Endodermal cell (in vitro differentiated cells): ENCODE data around the gene NCOA5. TPM values are rescaled to one million over a fixed set of nuclear protein-coding genes. Genes with fewer than 3 reads are reported as not detected.

ENCODE experiments used
- DNase-seq: peaks from one replicate; pipeline ENCODE4 v3.0.0-alpha.2; 2017
- H3K27ac ChIP-seq: 2 replicates; pipeline ENCODE4 v1.5.1; 2013; ENCODE audit warnings: mild to moderate bottlenecking, low read depth, low read length, moderate library complexity
- H3K27me3 ChIP-seq: 2 replicates; pipeline ENCODE4 v1.6.1; 2013; ENCODE audit warnings: mild to moderate bottlenecking, low read length, moderate library complexity; ENCODE audit not compliant: insufficient read depth, control insufficient read depth, poor library complexity, severe bottlenecking
- H3K36me3 ChIP-seq: 2 replicates; pipeline ENCODE4 v1.7.0; 2013; ENCODE audit warnings: mild to moderate bottlenecking, low read length, moderate library complexity; ENCODE audit not compliant: control insufficient read depth, insufficient read depth
- H3K4me1 ChIP-seq: one replicate; pipeline ENCODE4 v1.7.0; 2013; ENCODE audit warnings: low read length; ENCODE audit not compliant: control insufficient read depth, insufficient read depth
- H3K4me3 ChIP-seq: 2 replicates; pipeline ENCODE4 v1.5.1; 2013; ENCODE audit warnings: mild to moderate bottlenecking, low read length, moderate library complexity
- H3K9ac ChIP-seq: 2 replicates; pipeline ENCODE4 v1.6.1; 2013; ENCODE audit warnings: mild to moderate bottlenecking, low read length, moderate library complexity; ENCODE audit not compliant: poor library complexity, severe bottlenecking; ENCODE audit errors: extremely low read depth
- H3K9me3 ChIP-seq: 2 replicates; pipeline ENCODE4 v1.6.1; 2013; ENCODE audit warnings: mild to moderate bottlenecking, low read length, moderate library complexity; ENCODE audit not compliant: control insufficient read depth
- H3K27ac Mint-ChIP-seq: 2 replicates; pipeline ENCODE4 v1.8.0; 2020; ENCODE audit warnings: mixed read lengths
- H3K27me3 Mint-ChIP-seq: 2 replicates; pipeline ENCODE4 v1.8.0; 2021; ENCODE audit warnings: mild to moderate bottlenecking, mixed read lengths; ENCODE audit not compliant: insufficient read depth
- H3K36me3 Mint-ChIP-seq: 2 replicates; pipeline ENCODE4 v1.8.0; 2020; ENCODE audit warnings: low read depth, mixed read lengths
- H3K4me1 Mint-ChIP-seq: 2 replicates; pipeline ENCODE4 v1.8.0; 2020; ENCODE audit warnings: mixed read lengths
- H3K4me3 Mint-ChIP-seq: 2 replicates; pipeline ENCODE4 v1.8.0; 2020; ENCODE audit warnings: mild to moderate bottlenecking, moderate library complexity, mixed read lengths
- H3K9me3 Mint-ChIP-seq: 2 replicates; pipeline ENCODE4 v1.8.0; 2020; ENCODE audit warnings: mild to moderate bottlenecking, mixed read lengths
- CTCF ChIP-seq: fragments of 200-600 bp; sonication (generic); conservative IDR thresholded peaks from 2 replicates; pipeline ENCODE4 v1.5.0; 2021; ENCODE audit warnings: antibody characterized with exemption, mild to moderate bottlenecking
- WGBS, 2 experiments: methylation state at CpG; one replicate each; pipeline versions ENCODE4 v1.1.5 to v1.1.7; 2013; ENCODE audit warnings: missing lambda C conversion rate in 2 of 2, mixed read lengths in 1 of 2; ENCODE audit not compliant: insufficient coverage in 1 of 2, insufficient read length in 1 of 2; 5-methylcytosine and 5-hydroxymethylcytosine counted together
- total RNA-seq, 2 donors: library from RNA; stranded (reverse); fragmentation: NEBNext Ultra II Directional in 1 of 2; extraction: Animal tissue kit (Norgen Biotek cat#: 25700) in 1 of 2; gene quantifications; 2 replicates in 1 of 2; 3 replicates in 1 of 2; pipeline ENCODE4 v1.2.1, GENCODE V29; 2021

Gene NCOA5
- total RNA-seq, 2 donors from 2014 or later = 19.3 to 28.7 TPM

GRCh38 chr20:46113113-46113470 is 23.3 kb upstream of the NCOA5 start:
- no peak for TF ChIP-seq CTCF
- Histone ChIP-seq H3K4me1 (peaks cover 4% of the 10 kb centered on the region), H3K9ac (no peak overlapping the region), H3K36me3 (no peaks in the 10 kb centered on the region), H3K27me3 (peaks cover 26% of the 10 kb centered on the region), H3K4me3 (no peak overlapping the region), H3K27ac (no peak overlapping the region), H3K9me3 (no peaks in the 10 kb centered on the region)
- H3K27ac Mint-ChIP-seq = no peak overlapping the region
- H3K4me1 Mint-ChIP-seq = peaks cover 11% of the 10 kb centered on the region
- whole genome bisulfite sequencing, 2 experiments = 98 to 100% methylated on average over 1 to 3 of the region's 3 CpGs
- H3K27me3 Mint-ChIP-seq = peaks cover 66% of the 10 kb centered on the region
- no peaks in the 10 kb centered on the region for H3K36me3 Mint-ChIP-seq
- no peaks in the 10 kb centered on the region for H3K9me3 Mint-ChIP-seq
- DNase-seq = no peak
- H3K4me3 Mint-ChIP-seq = no peak overlapping the region

- H3K27me3 Mint-ChIP-seq = peaks cover 63% of the 10 kb centered on the region
These were observed 22.8 kb upstream of the NCOA5 start for GRCh38 chr20:46112430-46113112.

GRCh38 chr20:46111836-46112212 is 22.1 kb upstream of the NCOA5 start:
- Histone ChIP-seq H3K9me3 (no peaks in the 10 kb centered on the region), H3K27me3 (peaks cover 38% of the 10 kb centered on the region), H3K9ac (no peak overlapping the region), H3K4me3 (no peak overlapping the region), H3K27ac (no peak overlapping the region), H3K36me3 (no peaks in the 10 kb centered on the region), H3K4me1 (peaks cover 4% of the 10 kb centered on the region)
- Mint-ChIP-seq H3K4me1 (peaks cover 11% of the 10 kb centered on the region), H3K4me3 (no peak overlapping the region), H3K36me3 (no peaks in the 10 kb centered on the region), H3K27ac (no peak overlapping the region), H3K9me3 (no peaks in the 10 kb centered on the region), H3K27me3 (peaks cover 64% of the 10 kb centered on the region)
- no peak for DNase-seq
- no peak for TF ChIP-seq CTCF

More at GRCh38 chr20:46112430-46113112, 22.8 kb upstream of the NCOA5 start:
- Mint-ChIP-seq H3K4me3 (no peak overlapping the region), H3K27ac (no peak overlapping the region), H3K36me3 (no peaks in the 10 kb centered on the region), H3K9me3 (no peaks in the 10 kb centered on the region), H3K4me1 (peaks cover 11% of the 10 kb centered on the region)
- 51 to 71% methylated on average over 6 to 10 of the region's 10 CpGs for WGBS, 2 experiments
- Histone ChIP-seq H3K4me3 (no peak overlapping the region), H3K4me1 (peaks cover 4% of the 10 kb centered on the region), H3K36me3 (no peaks in the 10 kb centered on the region), H3K9ac (no peak overlapping the region), H3K27ac (no peak overlapping the region), H3K27me3 (peaks cover 31% of the 10 kb centered on the region), H3K9me3 (no peaks in the 10 kb centered on the region)
- DNase-seq = peak; percentile 47
- TF ChIP-seq CTCF = no peak
